ENCODE measurements around the gene SORCS3. TPM values are rescaled to one million over a fixed set of nuclear protein-coding genes. Genes with fewer than 3 reads are reported as not detected.

The SORCS3 gene
- total RNA-seq, 1 donor from 2014 or later, result 1.4 TPM

- no peak for DNase-seq
Observed at GRCh38 chr10:104867966-104868598, 227.0 kb downstream of the SORCS3 start.

GRCh38 chr10:104872691-104873090 lies 231.6 kb downstream of the SORCS3 start:
- no peak for DNase-seq

GRCh38 chr10:104873161-104873560 lies 232.1 kb downstream of the SORCS3 start:
- no peak for DNase-seq

- DNase-seq, result no peak
Observed at GRCh38 chr10:104875561-104875960, 234.5 kb downstream of the SORCS3 start.

- DNase-seq, result no peak
Observed at GRCh38 chr10:104880624-104881398, 239.7 kb downstream of the SORCS3 start.

- DNase-seq, result no peak
Observed at GRCh38 chr10:104881740-104882139, 240.7 kb downstream of the SORCS3 start.

GRCh38 chr10:104892879-104893617 lies 252.0 kb downstream of the SORCS3 start:
- DNase-seq, result no peak

GRCh38 chr10:104893701-104894100 lies 252.6 kb downstream of the SORCS3 start:
- no peak for DNase-seq

- DNase-seq, result peak; percentile 33
Observed at GRCh38 chr10:104894681-104895080, 253.6 kb downstream of the SORCS3 start.

GRCh38 chr10:104895541-104895940 lies 254.5 kb downstream of the SORCS3 start:
- peak; percentile 79 for DNase-seq

GRCh38 chr10:104895981-104896380 lies 254.9 kb downstream of the SORCS3 start:
- no peak for DNase-seq

- DNase-seq, result no peak
Observed at GRCh38 chr10:104897696-104898095, 256.6 kb downstream of the SORCS3 start.

- no peak for DNase-seq
Observed at GRCh38 chr10:104899779-104900178, 258.7 kb downstream of the SORCS3 start.

- DNase-seq, result no peak
Observed at GRCh38 chr10:104903433-104903832, 262.3 kb downstream of the SORCS3 start.

GRCh38 chr10:104904753-104905323 lies 263.7 kb downstream of the SORCS3 start:
- DNase-seq, result no peak

GRCh38 chr10:104906112-104906511 lies 265.0 kb downstream of the SORCS3 start:
- no peak for DNase-seq

- DNase-seq, result no peak
Observed at GRCh38 chr10:104907521-104907920, 266.4 kb downstream of the SORCS3 start.

- DNase-seq, result no peak
Observed at GRCh38 chr10:104908581-104908980, 267.5 kb downstream of the SORCS3 start.

- DNase-seq, result no peak
Observed at GRCh38 chr10:104910712-104911111, 269.6 kb downstream of the SORCS3 start.

GRCh38 chr10:104913390-104913789 lies 272.3 kb downstream of the SORCS3 start:
- no peak for DNase-seq

- DNase-seq, result no peak
Observed at GRCh38 chr10:104920476-104920875, 279.4 kb downstream of the SORCS3 start.

GRCh38 chr10:104921763-104922162 lies 280.7 kb downstream of the SORCS3 start:
- no peak for DNase-seq

GRCh38 chr10:104922810-104923209 lies 281.7 kb downstream of the SORCS3 start:
- DNase-seq, result no peak
